GM18505 (cell line): ENCODE results near the gene ARHGAP26.

Experiments used
- ATAC-seq: cut with Tn5 transposase; IDR thresholded peaks from one replicate; pipeline ENCODE4 v1.9.1; 2021; ENCODE audit not compliant: unreplicated experiment
- POLR2A ChIP-seq: IDR thresholded peaks from 4 replicates; pipeline ENCODE4 v1.6.1; 2011; ENCODE audit warnings: borderline replicate concordance; ENCODE audit not compliant: insufficient read depth, insufficient read length; ENCODE audit errors: extremely low read depth

Gene ARHGAP26

GRCh38 chr5:143213851-143214363 lies 443.7 kb downstream of the ARHGAP26 start:
- peak; percentile 47 for ATAC-seq
- TF ChIP-seq POLR2A: no peak

- ATAC-seq: no peak
- TF ChIP-seq POLR2A: no peak
Observed at GRCh38 chr5:143214458-143214857, 444.3 kb downstream of the ARHGAP26 start.

GRCh38 chr5:143214890-143215289 lies 444.7 kb downstream of the ARHGAP26 start:
- no peak for ATAC-seq
- no peak for TF ChIP-seq POLR2A

- ATAC-seq: no peak
- no peak for TF ChIP-seq POLR2A
Observed at GRCh38 chr5:143215690-143216089, 445.5 kb downstream of the ARHGAP26 start.

- no peak for ATAC-seq
- no peak for TF ChIP-seq POLR2A
Observed at GRCh38 chr5:143216211-143216610, 446.0 kb downstream of the ARHGAP26 start.

GRCh38 chr5:143217065-143217803 lies 447.1 kb downstream of the ARHGAP26 start:
- ATAC-seq: no peak
- no peak for TF ChIP-seq POLR2A

- no peak for ATAC-seq
- TF ChIP-seq POLR2A: no peak
Observed at GRCh38 chr5:143217804-143218160, 447.6 kb downstream of the ARHGAP26 start.

GRCh38 chr5:143218517-143219170 lies 448.5 kb downstream of the ARHGAP26 start:
- TF ChIP-seq POLR2A: no peak
- no peak for ATAC-seq

- no peak for TF ChIP-seq POLR2A
Observed at GRCh38 chr5:143219696-143220095, 449.5 kb downstream of the ARHGAP26 start.

GRCh38 chr5:143220748-143221251 lies 450.6 kb downstream of the ARHGAP26 start:
- no peak for TF ChIP-seq POLR2A
- ATAC-seq: no peak

More at GRCh38 chr5:143219696-143220095, 449.5 kb downstream of the ARHGAP26 start:
- no peak for ATAC-seq

- TF ChIP-seq POLR2A: peak; percentile 28
Observed at GRCh38 chr5:143222287-143223231, 452.4 kb downstream of the ARHGAP26 start.

GRCh38 chr5:143224672-143225071 lies 454.5 kb downstream of the ARHGAP26 start:
- no peak for TF ChIP-seq POLR2A
- no peak for ATAC-seq

More at GRCh38 chr5:143222287-143223231, 452.4 kb downstream of the ARHGAP26 start:
- ATAC-seq: peak; percentile 69

- TF ChIP-seq POLR2A: no peak
- no peak for ATAC-seq
Observed at GRCh38 chr5:143225511-143225910, 455.3 kb downstream of the ARHGAP26 start.
